ENCODE measurements around the gene MS4A15.
"Not testable (repeated sequence)": the region's sequence is repeated elsewhere in the genome, so short reads cannot be mapped to it uniquely, and the experiment has no call there.

MS4A15 gene

GRCh38 chr11:60810151-60810550 is 53.5 kb downstream of the MS4A15 start:
- DNase-seq = no peak

GRCh38 chr11:60810569-60810968 is 53.9 kb downstream of the MS4A15 start:
- no peak for DNase-seq

GRCh38 chr11:60813324-60813723 is 56.7 kb downstream of the MS4A15 start:
- DNase-seq = no peak

GRCh38 chr11:60814112-60814511 is 57.4 kb downstream of the MS4A15 start:
- no peak for DNase-seq

- no peak for DNase-seq
Observed at GRCh38 chr11:60816590-60817157, 60.0 kb downstream of the MS4A15 start.

GRCh38 chr11:60818057-60818456 is 61.4 kb downstream of the MS4A15 start:
- no peak for DNase-seq

- DNase-seq = no peak
Observed at GRCh38 chr11:60821827-60822599, 65.3 kb downstream of the MS4A15 start.

GRCh38 chr11:60823745-60824306 is 67.2 kb downstream of the MS4A15 start:
- not testable (repeated sequence) for DNase-seq

GRCh38 chr11:60825118-60825517 is 68.5 kb downstream of the MS4A15 start:
- DNase-seq = no peak

GRCh38 chr11:60825790-60826189 is 69.1 kb downstream of the MS4A15 start:
- no peak for DNase-seq
